ENCODE results near the gene DBNDD2.

The DBNDD2 gene

GRCh38 chr20:45433316-45433715 is 25.2 kb downstream of the DBNDD2 start:
- H3K27ac ChIP-seq (ENCODE audit: extremely low read depth, low read depth, low read length): no peak overlapping the region
- ChIA-PET POLR2A (interaction anchor here (1.1 kb wide), 1 partner anchor 87 kb away, joined by 3 read pairs; no protein-coding TSS in a partner anchor), CTCF (interaction anchor here (0.6 kb wide), 1 partner anchor 111 kb away, joined by 3 read pairs; no protein-coding TSS in a partner anchor)

GRCh38 chr20:45433976-45434375 is 25.9 kb downstream of the DBNDD2 start:
- ChIA-PET CTCF (interaction anchor here (0.6 to 4.5 kb wide), 2 partner anchors 59 to 140 kb away, joined by 5 to 95 read pairs; no protein-coding TSS in a partner anchor), POLR2A (interaction anchor here (1.1 kb wide), 1 partner anchor 87 kb away, joined by 3 read pairs; no protein-coding TSS in a partner anchor)
- no peak overlapping the region for H3K27ac ChIP-seq (ENCODE audit: extremely low read depth, low read depth, low read length)
- peaks cover 4% of the 10 kb centered on the region in 2 experiments; a peak in 2 of 3 replicates for H3K36me3 ChIP-seq (ENCODE audit: control insufficient read depth in 2 of 2, insufficient read depth in 1 of 2, low read length in 2 of 2)
- no peaks in the 10 kb centered on the region for H3K9me3 ChIP-seq (ENCODE audit: control insufficient read depth, insufficient read depth, low read depth, low read length)
- 0 out of 2 replicates have a peak, but pooled peaks cover 4% of the 10 kb centered on the region for H3K4me1 ChIP-seq (ENCODE audit: control insufficient read depth, insufficient read depth, low read length)
- no peak overlapping the region for H3K4me3 ChIP-seq (ENCODE audit: low read depth, low read length)
- TF ChIP-seq ZBTB20 (tag by site-specific recombination; IDR thresholded peaks at IDR 0.05) (no peak), ZBTB1 (tag by site-specific recombination; IDR thresholded peaks at IDR 0.05) (no peak), ZNF394 (tag by site-specific recombination; IDR thresholded peaks at IDR 0.05; ENCODE audit: borderline replicate concordance) (no peak), ZNF488 (tag by site-specific recombination; IDR thresholded peaks at IDR 0.05) (no peak), ZNF621 (tag by site-specific recombination; IDR thresholded peaks at IDR 0.05) (no peak), ZNF335 (tag by site-specific recombination; conservative IDR thresholded peaks at IDR 0.05) (no peak), ZNF529 (tag by site-specific recombination; IDR thresholded peaks at IDR 0.05; ENCODE audit: insufficient replicate concordance) (no peak), ZNF416 (tag by site-specific recombination; IDR thresholded peaks at IDR 0.05) (no peak), ZNF18 (tag by site-specific recombination; IDR thresholded peaks at IDR 0.05) (no peak), GLI4 (tag by site-specific recombination; IDR thresholded peaks at IDR 0.05) (no peak), REST (tag by site-specific recombination; IDR thresholded peaks at IDR 0.05) (no peak), ZNF157 (tag by site-specific recombination; IDR thresholded peaks at IDR 0.05) (no peak), ZNF514 (tag by site-specific recombination; IDR thresholded peaks at IDR 0.05) (no peak)

More at GRCh38 chr20:45433316-45433715, 25.2 kb downstream of the DBNDD2 start:
- no peak overlapping the region for H3K4me3 ChIP-seq (ENCODE audit: low read depth, low read length)
- 0 out of 2 replicates have a peak, but pooled peaks cover 4% of the 10 kb centered on the region for H3K4me1 ChIP-seq (ENCODE audit: control insufficient read depth, insufficient read depth, low read length)
- TF ChIP-seq ZNF2 (tag by site-specific recombination; IDR thresholded peaks at IDR 0.05) (no peak), ZBTB44 (tag by site-specific recombination; IDR thresholded peaks at IDR 0.05) (no peak), ZNF280C (tag by site-specific recombination; IDR thresholded peaks at IDR 0.05) (no peak), ZNF488 (tag by site-specific recombination; IDR thresholded peaks at IDR 0.05) (no peak), ZFP69B (tag by site-specific recombination; IDR thresholded peaks at IDR 0.05) (no peak)
- peaks cover 4% of the 10 kb centered on the region in 2 experiments; a peak in 2 of 3 replicates for H3K36me3 ChIP-seq (ENCODE audit: control insufficient read depth in 2 of 2, insufficient read depth in 1 of 2, low read length in 2 of 2)
- no peaks in the 10 kb centered on the region for H3K9me3 ChIP-seq (ENCODE audit: control insufficient read depth, insufficient read depth, low read depth, low read length)

Data from HEK293 (cell line).